ENCODE results near the gene CGN.

DNA sequence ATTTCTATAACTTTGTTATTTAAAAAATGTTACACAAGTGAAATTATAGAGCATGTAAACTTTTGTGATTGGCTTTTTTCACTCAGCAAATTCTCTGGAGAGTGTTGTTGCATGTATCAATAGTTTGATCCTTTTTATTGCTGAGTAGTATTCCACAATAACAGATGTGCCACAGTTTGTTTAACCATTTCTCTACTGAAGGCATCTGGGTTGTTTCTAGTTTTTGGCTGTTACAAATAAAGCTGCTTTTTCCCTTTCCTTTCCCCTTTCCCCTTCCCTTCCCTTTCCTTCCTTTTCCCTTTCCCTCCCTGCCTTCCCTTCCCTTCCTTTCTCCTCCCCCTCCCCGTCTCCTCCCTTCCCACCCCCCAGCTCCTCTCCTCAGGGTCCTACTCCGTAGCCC, 44.9 kb downstream of the CGN start:
- TF ChIP-seq CTCF (IDR thresholded peaks at IDR 0.05; ENCODE audit: extremely low read depth in 1 of 2, insufficient read depth in 1 of 2, low read depth in 1 of 2, low read length in 2 of 2) (no peak), EZH2 (IDR thresholded peaks at IDR 0.05; ENCODE audit: borderline replicate concordance, low read depth, low read length, severe bottlenecking) (no peak), POLR2AphosphoS5 (IDR thresholded peaks at IDR 0.05; ENCODE audit: insufficient read depth, low read depth, low read length) (no peak), POLR2A (IDR thresholded peaks at IDR 0.05; ENCODE audit: low read depth, low read length) (no peak), FOS (IDR thresholded peaks at IDR 0.05; ENCODE audit: borderline replicate concordance, insufficient read depth, low read length) (no peak), JUN (IDR thresholded peaks at IDR 0.05; ENCODE audit: borderline replicate concordance, insufficient read depth, insufficient read length, low read depth) (no peak), MAX (IDR thresholded peaks at IDR 0.05; ENCODE audit: insufficient read depth, insufficient read length) (no peak), GATA2 (IDR thresholded peaks at IDR 0.05; ENCODE audit: insufficient read depth, insufficient read length, low read depth, low read length) (no peak), MYC (IDR thresholded peaks at IDR 0.05; ENCODE audit: low read depth, low read length) (no peak)
